Fibroblast of skin of scalp (primary cell): Measurements from ENCODE around the gene CCDC33.

ENCODE experiments used
- DNase-seq: peaks from one replicate; pipeline ENCODE4 v3.0.0-alpha.2; 2013

The CCDC33 gene

DNA sequence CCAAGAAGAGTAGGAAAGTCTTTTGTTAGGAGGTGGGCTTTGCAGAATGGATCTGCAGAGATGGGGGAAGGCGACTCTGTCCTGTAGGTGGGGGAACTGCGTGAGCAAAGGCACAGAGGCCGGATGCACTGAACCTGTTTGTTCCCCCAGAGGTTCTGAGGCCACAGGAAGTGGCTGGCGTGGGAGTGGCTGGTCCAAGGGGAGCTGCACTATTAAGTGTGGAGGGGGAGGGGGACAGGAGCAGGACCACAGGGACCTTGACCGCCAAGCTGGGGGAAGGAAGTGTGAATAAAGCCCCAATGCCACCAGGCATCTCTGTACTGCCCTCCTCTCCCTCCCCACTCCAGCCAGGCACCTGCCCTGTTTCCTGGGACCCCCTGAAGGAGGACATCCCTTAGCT, 79.5 kb downstream of the CCDC33 start:
- DNase-seq, result no peak

DNA sequence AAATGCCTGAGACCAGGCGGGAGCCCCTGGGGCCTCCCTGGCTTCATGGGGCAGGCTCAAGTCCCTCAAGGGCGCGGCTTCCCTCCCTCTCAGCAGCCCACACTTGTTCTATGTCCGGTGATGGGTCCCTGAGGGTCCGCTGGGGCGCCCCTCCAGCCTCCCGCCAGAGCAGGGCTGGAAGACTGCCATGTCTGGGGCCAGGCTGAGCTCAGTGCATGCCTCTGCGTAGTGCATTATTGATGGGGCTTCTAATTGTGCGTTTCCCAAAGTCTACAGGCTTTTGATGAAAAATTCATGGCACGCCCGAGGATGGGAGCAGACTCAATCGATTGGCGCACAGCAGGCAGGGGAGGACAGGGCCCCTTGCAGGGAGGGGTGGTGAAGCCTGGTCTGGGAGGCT, 80.0 kb downstream of the CCDC33 start:
- DNase-seq, result no peak

DNA sequence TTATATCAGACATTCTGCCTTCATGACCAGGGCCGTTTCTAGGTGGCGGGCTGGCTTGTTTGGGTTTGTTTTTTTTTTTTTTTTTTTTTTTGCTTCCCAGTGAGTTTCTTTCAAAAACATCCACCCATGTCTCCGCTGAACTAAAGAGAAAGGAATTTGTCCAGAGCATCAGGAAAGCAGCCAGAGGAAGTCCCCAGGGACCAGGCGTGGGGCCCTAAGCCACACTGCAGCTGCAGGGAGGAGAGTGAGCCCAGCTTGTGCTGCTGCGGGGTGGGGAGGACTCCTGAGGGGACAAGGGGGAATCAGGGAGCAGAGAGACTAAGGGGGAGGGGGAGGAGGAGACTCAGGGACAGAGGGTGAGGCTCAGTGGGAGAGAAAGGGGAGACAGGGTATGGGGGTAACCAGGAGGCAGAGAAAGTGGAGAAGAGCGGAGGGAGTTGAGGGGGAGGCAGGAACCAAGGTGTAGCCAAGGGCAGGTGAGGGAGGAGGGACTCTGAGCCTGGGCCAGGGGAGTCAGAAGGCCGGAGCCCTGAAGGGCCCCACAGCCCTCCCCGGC, 81.8 kb downstream of the CCDC33 start:
- peak; percentile 99 for DNase-seq

DNA sequence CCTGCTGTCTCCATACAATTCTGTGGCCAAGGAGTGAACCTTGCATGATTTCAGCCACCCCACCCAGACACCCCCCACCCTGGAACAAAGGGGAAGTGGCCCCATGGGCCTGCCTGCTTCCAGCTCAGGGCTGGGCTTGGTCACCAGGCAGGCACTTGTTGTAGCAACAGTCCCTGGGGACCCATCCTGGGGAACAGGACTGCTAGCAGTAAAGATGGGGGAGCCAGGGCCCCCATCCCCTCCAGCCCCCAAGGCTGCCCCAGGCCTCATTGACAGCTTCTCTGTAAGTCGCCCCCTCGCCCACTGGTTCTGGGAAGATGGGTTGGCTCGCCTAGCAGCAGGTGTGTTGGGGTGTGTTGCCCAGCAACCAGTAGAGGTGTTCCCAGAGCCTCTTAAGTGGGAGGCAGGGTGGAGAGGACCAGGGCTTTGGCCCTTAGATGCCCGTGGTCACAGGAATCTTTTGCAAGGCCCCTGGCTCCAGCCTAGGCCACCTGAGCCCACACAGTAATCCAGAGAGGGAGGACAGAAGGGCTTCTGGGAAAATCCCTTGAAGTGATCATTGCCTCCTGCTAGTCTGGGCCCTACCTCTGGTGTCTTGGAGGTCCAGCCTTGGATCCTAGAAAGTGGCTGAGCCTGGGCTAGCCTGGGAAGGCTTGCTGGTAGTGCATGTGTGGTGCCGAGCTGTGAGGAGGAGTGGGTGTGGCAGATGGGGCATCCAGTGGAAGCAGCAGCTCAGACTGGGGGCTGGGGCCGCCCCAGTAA, 82.4 kb downstream of the CCDC33 start:
- peak; percentile 73 for DNase-seq

DNA sequence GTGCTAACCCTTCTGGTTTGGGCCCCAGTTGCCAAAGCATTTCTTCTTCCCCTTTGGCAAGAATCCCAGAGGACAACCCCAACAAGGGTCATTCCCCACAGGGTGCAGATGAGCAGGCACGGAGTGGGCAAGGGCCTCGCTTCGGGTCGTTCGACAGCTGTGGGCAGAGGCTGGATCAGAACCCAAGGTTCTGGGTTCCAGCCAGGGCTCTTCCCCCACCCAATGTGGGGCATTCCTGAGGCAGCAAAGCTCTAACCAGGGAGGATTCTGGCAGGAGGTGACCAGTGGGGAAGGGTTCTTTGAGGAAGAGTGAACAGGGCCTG, 83.0 kb downstream of the CCDC33 start:
- no peak for DNase-seq

DNA sequence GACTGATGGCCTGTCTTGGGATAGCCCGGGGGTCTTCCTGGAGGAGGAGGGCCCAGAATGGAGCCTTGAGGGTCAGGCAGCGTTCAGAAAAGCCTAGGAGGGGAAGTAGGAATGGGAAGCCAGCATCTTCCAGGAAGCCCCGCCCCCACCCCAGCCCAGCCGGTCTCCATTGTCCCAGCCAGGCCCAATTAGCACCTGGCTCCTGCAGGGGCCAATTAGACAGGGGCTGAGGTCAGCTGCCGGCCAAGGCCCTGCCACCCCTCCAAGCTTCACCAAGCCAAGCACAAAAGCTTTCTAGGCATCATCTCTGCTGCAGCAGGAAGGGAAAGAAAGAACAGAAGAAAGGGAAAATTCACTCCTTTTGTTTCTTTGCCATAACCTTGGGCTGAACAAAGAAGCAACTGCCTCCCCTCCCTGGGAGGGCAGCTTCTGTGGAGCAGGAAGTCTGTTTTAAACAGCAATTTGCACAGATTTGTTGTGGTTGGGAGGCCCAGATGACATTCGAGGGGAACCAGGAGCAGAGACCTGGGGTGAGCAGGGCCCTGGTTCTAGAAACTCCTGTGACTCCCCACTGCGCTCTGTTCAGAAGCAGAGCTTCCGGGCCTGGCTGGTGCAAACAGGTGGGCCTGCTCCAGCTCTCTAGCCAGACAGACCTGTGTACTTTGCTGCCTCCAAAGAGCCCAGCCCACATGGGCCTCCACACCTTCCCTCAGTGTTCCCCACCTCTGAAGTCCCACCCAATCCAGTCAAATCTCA, 83.6 kb downstream of the CCDC33 start:
- no peak for DNase-seq

DNA sequence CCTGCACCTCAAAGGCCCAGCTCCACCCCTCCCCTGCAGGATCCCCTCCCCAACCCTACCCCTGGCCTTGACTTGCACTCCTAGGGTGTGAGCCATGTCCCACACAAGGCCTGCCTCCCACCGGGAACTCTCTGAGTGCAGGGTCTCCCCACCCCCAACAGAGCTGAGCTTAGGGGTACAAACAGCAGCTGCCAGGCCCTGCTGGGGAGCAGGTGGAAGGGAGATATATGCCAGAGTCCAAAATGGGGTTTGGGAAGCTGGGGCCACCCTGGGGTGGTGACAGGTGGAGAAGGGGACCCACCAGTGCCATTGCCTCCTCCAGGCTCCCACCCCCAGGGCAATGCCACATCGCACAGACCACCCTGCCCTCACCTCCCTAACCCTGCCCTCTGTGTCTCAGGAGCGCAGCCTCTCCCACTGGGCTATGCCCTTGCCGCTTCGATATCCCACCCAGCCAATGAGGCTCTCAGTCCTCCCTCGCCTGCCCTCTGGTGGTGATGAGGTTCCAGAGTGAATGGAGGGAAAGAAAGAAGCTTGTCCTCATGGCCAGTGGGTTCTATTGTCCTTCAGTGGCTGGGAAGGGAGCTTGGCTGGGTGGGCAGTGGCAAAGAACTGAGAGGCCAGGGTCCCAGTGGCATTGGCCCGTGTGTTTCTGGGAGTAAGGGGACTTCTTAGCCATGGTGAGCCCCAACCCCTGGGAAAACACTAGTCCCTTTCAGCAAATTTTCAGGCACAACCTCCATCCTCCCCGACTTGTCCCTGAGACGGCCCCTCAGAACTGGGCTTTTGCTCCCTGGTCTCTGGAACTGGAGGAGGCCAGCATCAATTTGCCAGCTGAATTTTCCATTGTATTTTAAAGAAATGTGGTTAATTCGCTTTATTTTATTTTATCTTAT, 84.5 kb downstream of the CCDC33 start:
- DNase-seq, result peak; percentile 61

DNA sequence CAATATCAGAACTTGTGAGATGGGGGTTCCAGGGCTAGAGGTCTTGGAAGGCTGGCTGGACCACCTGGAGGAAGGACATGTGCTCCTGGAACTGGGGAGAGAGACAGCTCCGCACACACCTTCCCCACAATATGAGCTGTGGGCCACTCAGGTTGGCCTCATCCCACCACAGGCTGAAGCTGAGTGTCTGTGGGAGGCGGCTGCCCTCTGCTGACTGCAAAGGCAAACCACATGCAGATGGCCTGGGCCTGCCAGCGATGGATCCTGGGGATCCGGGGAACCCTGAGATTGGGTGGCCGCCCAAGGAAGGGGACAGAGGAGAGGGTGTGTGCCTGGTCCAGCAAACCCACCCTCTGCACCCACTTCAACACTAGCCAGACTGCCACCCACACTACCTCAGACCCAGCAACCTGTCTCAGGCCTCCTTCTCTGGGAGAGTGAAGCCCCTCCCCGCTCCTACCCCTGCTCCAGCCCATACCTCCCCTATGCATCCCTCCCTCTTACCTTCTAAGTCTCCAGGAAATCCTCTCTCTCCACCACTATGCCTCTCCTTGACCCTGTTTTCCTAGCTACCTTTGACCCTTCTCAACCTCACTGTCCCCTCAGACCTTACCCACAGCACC, 86.5 kb downstream of the CCDC33 start:
- peak; percentile 69 for DNase-seq

DNA sequence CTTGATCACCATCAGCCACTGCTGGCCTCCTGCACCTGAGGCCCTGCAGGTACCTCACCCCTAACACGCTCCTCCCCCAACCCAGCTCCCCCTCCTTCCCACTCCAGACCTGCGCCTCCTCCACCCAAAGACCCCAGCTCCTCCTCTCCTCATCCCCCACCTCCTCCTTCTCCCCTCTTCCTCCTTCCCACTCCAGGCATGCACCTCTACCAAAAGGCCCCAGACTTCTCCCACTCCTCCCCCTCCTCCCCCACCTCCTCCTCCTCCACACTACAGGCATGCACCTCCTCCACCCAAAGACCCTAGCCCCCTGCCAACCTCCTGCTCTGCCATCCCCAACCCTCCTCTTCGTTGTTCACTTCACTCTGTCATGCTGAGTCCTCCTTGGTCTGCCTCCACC, 88.6 kb downstream of the CCDC33 start:
- DNase-seq, result no peak

DNA sequence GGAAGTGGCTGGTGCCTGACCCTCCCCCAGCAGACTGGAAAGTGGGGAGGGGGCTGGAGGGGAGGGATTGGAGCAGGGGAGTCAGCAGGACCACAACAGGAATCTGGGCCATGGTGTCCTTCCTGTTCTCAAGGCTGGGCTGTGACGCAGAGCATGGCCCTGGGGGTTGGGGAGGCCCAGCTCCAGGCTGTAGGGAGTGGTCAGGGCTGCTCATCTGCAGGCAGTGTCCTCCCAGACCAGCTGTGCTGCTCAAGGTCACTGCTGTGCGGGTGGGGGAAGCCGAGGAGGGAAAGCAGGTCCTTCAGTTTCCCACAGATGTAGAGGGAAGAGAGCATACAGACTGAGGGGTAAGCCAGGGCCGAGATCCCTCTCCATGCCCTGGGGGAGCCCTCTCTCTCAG, 90.6 kb downstream of the CCDC33 start:
- DNase-seq, result no peak

DNA sequence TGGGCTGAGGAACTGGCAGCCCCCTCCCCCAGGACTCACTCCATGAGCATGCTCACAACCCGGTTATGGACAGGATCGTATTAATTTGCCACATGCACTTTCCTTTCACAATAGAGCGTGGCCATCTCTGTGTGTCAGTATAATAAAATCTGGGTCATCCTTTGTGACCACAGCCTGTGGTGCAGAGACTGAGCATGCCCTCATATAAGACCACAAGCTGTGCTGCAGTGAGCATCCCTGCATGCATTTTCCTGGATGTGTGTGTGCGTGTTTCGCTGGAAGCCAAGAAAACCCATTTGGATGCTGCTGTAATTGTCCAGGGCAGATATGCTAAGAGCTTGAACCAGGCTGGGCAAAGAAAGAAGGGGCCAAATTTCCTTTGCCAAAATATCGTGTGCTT, 91.6 kb downstream of the CCDC33 start:
- peak; percentile 84 for DNase-seq

DNA sequence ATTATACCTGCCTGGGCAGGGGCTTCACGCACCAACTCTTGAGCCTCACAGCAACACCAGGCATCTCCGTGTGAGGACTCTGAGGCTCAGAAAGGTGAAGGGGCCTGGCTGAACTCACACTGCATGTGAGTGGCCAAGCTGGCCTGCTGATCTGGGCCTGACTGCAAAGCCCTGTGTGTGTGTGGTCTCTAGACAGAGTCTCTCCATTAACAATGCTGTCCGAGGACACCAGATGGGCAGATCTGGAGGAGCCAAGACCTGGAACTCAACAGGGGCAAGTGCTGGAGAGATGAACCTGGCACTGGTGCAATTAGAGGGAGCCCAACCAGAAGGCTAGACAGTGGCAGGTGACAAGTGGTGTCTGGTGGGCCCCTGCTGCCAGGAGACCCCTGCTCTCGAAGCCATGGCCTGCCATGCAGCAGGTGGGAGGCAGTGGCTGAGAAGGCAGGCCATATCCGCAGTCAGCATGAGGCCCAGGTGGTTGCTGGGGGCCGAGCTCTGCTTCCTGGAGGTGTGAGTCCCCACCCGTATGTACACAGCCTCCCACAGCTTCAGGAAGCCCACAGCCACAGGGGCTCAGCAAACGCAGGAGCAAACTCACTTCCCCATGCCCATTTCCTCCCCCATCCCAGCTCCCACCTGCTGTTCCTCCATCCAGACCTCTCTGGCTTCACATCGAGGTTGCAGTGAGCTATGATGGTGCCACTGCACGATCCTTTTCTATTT, 92.4 kb downstream of the CCDC33 start:
- no peak for DNase-seq

DNA sequence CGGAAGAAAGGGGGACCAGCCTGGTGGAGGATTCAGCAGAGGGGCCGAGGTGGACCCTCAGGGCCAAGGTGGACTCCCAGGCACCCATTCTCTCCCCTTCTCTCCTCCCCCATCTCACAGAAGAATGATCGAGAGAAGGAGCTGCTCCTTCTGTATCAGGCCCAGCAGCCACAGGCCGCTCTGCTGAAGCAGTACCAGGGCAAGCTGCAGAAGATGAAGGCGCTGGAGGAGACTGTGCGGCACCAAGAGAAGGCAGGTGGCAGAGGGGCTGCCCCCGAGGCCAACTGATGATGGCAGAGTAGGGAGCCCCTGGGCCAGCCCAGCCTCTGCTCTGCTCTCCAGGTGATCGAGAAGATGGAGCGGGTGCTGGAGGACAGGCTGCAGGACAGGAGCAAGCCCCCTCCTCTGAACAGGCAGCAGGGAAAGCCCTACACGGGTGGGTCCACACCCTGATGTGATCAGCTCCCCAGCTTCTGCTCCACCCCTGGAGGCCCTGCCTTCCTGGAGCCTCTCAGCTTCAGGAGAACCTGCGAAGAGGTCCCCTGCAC, 94.8 kb downstream of the CCDC33 start:
- DNase-seq, result no peak

DNA sequence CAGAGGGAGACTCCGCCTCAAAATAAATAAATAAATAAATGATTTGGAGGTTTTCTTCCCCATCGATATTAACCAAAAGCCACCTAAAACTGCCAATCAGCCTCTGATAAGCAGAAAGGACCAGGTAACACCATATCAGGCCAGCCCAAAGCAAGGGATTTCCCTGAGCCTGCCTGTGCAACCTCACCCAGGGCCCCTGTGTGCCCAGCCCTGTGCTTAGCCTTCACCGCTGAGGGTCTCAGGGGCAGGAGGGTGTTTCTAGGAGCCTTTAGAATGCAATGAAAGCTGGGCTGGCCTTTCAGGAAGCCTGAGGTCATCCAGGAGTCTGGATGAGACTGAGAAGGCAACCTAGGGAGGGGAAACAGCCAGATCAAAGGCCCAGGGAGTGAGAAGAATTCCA, 95.9 kb downstream of the CCDC33 start:
- DNase-seq, result no peak

DNA sequence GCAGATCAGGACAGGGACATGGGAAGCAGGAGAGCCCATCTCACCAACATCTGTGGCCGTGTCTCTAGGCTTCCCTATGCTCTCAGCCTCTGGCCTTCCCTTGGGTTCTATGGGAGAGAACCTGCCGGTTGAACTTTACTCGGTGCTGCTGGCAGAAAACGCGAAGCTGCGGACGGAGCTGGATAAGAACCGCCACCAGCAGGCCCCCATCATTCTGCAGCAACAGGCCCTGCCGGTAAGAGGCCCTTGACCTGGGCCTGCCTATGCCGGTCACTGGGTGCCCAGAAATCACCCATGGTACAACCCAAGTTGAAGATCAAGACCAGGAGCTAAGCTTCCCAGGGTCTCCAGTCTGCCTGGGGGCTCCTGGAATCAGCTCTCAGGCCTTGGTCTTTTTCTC, 96.5 kb downstream of the CCDC33 start:
- DNase-seq, result no peak

DNA sequence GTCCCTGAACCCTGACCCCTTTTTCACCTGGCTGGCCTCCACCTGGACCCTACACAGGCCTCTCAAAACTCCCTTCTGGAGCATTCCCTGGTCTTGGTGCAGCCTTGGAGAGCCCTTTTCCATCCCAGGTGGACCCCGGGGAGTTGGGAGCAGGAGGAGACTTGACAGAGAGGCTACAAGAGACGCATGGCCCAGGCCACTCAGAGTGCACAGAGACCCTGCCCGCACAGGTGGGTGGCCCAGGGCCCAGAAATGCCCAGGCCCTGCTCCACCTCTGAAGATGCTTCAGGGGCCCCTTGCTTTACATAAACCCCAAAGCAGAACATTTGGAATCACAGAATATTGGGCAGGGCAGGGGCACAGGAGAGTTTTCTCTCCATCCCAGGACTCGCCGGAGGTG, 97.0 kb downstream of the CCDC33 start:
- no peak for DNase-seq

DNA sequence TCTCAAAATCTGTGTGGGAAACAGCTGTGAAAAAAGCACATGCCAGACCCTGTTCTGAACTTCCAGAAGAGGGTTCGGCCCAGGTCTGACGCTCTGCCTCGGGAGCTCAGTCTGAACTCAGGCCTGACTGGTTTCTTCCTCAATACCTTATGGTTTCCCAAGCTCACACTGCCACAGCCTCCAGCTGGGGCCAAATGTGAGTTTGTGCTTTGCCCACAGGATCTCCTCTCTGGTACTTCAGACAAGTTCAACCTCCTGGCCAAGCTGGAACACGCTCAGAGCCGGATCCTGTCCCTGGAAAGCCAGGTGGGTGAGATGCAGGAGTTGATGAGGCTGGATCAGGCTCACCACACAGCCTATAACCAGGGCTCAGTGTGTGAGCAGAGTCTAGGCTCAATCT, 97.5 kb downstream of the CCDC33 start:
- no peak for DNase-seq

DNA sequence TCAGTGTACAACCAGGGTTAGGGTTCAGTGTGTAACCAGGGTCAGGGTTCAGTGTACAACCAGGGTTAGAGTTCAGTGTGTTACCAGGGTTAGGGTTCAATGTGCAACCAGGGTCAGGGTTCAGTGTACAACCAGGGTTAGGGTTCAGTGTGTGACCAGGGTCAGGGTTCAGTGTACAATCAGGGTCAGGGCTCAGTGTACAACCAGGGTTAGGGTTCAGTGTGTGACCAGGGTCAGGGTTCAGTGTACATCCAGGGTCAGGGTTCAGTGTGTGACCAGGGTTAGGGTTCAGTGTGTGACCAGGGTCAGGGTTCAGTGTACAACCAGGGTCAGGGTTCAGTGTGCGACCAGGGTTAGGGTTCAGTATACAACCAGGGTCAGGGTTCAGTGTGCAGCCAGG, 98.0 kb downstream of the CCDC33 start:
- no peak for DNase-seq

DNA sequence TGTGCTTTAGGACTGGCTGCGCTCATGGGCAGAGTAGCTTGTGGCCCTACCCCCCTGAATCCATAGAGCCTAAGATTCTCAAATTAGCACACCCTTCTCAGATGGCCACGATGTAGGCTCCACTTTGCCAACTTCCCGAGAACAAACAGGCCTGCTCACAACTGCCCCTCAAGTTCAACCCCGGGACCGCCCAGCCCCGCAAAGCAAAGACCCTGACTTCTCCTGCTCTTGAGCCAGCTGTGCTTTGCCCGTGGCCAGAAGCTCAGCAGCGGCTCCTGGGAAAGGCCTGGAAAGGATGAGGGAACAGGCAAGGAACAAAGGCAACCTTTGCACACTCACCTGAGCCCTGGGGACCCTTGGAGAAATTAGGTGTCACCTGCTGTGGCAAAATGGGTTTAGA, 99.3 kb downstream of the CCDC33 start:
- DNase-seq, result no peak

DNA sequence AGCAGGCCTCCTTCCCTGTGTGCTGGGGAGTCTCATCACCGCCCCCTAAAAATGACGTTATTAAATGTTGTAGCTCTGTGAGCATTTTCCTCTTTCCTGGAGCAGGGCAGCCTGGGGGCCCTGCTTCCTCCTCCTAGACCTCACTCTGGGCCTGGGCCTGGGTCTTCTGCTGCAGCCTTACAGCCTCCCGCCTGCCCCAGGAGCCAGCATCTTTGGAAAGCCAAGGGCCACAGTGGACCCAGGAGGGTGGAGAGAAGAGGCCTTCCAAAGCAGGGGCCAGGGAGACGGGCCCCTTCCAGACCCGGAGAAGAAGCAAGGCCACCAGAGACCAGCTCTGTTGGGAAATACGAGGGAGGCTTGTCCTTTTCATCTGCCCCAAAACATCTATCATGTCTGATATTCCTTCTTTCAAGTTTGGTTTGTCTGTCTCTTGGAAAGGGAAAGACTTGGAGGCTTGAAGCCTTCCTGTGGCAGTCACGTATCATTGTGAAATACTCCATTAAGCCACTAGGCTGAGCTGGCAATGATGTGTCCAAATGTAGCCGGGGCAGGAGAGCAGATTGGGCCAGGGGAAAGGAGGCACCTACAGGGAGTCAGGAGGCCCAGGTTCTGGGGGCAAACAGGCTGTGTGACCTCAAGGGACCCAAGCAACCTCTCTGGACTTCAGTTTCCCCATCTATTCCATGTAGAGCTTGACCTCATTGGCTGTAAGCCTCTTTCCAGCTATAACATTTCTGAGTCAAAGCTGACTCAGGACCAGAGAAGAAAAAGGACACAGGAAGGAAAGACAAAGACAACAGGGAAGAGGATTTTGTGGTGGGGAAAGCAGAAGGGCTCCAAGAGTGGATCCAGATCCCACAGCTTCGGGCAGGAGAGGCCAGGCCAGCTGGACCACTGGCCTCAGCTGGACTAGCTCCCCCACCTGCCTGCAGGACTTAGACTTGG, 100.2 kb downstream of the CCDC33 start:
- DNase-seq, result no peak
